HFFc6 (cell line): ENCODE data around the gene PRSS50. TPM values are rescaled to one million over a fixed set of nuclear protein-coding genes. Genes with fewer than 3 reads are reported as not detected.

Experiments used
- DNase-seq: peaks from one replicate; pipeline ENCODE4 v3.0.0-alpha.2; 2018
- H3K27ac Mint-ChIP-seq: 2 replicates; pipeline ENCODE4 v1.8.0; 2020; ENCODE audit warnings: mild to moderate bottlenecking, mixed read lengths
- H3K27me3 Mint-ChIP-seq: 2 replicates; pipeline ENCODE4 v1.8.0; 2021; ENCODE audit warnings: mild to moderate bottlenecking, moderate library complexity, mixed read lengths; ENCODE audit not compliant: insufficient read depth
- H3K36me3 Mint-ChIP-seq: 2 replicates; pipeline ENCODE4 v1.8.0; 2021; ENCODE audit warnings: low read depth, mixed read lengths
- H3K4me1 Mint-ChIP-seq: 2 replicates; pipeline ENCODE4 v1.8.0; 2020; ENCODE audit warnings: low read depth, mixed read lengths
- H3K4me3 Mint-ChIP-seq: 2 replicates; pipeline ENCODE4 v1.8.0; 2020; ENCODE audit warnings: mild to moderate bottlenecking, moderate library complexity, mixed read lengths
- H3K9me3 Mint-ChIP-seq: 2 replicates; pipeline ENCODE4 v1.8.0; 2020; ENCODE audit warnings: mild to moderate bottlenecking, mixed read lengths
- total RNA-seq, 6 experiments: library from RNA; stranded (reverse); fragmentation: NEBNext Ultra II Directional; extraction: Animal tissue kit (Norgen Biotek cat#: 25700); gene quantifications; 2 replicates in 1 of 6; 3 replicates in 5 of 6; pipeline ENCODE4 v1.2.3, GENCODE V29; 2021
- TF ChIP-seq, protein P1 (sequence below): fragments of 200-600 bp; sonication (generic); IDR thresholded peaks from 2 replicates; pipeline ENCODE4 v1.5.0; 2021; ENCODE audit warnings: antibody characterized with exemption, mild to moderate bottlenecking

The PRSS50 gene
- total RNA-seq, 6 experiments from 2014 or later, result not detected

GRCh38 chr3:46667061-46667621, 50.5 kb downstream of the PRSS50 start:
- Mint-ChIP-seq H3K9me3 (no peaks in the 10 kb centered on the region), H3K36me3 (no peaks in the 10 kb centered on the region), H3K27ac (no peak overlapping the region), H3K4me1 (peaks cover 16% of the 10 kb centered on the region), H3K4me3 (no peak overlapping the region), H3K27me3 (peaks cover 56% of the 10 kb centered on the region)
- TF ChIP-seq, protein P1, sequence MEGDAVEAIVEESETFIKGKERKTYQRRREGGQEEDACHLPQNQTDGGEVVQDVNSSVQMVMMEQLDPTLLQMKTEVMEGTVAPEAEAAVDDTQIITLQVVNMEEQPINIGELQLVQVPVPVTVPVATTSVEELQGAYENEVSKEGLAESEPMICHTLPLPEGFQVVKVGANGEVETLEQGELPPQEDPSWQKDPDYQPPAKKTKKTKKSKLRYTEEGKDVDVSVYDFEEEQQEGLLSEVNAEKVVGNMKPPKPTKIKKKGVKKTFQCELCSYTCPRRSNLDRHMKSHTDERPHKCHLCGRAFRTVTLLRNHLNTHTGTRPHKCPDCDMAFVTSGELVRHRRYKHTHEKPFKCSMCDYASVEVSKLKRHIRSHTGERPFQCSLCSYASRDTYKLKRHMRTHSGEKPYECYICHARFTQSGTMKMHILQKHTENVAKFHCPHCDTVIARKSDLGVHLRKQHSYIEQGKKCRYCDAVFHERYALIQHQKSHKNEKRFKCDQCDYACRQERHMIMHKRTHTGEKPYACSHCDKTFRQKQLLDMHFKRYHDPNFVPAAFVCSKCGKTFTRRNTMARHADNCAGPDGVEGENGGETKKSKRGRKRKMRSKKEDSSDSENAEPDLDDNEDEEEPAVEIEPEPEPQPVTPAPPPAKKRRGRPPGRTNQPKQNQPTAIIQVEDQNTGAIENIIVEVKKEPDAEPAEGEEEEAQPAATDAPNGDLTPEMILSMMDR, result no peak
- no peak for DNase-seq

- peaks cover 51% of the 10 kb centered on the region for H3K27me3 Mint-ChIP-seq
- no peaks in the 10 kb centered on the region for H3K9me3 Mint-ChIP-seq
- H3K36me3 Mint-ChIP-seq, result no peaks in the 10 kb centered on the region
- H3K4me1 Mint-ChIP-seq, result peaks cover 18% of the 10 kb centered on the region
- TF ChIP-seq, protein P1, result no peak
- no peak overlapping the region for H3K4me3 Mint-ChIP-seq
- DNase-seq, result no peak
- H3K27ac Mint-ChIP-seq, result no peak overlapping the region
These were observed 51.2 kb downstream of the PRSS50 start for GRCh38 chr3:46666453-46666845.

GRCh38 chr3:46665763-46666452, 51.8 kb downstream of the PRSS50 start:
- no peak for DNase-seq
- peaks cover 23% of the 10 kb centered on the region for H3K4me1 Mint-ChIP-seq
- H3K27me3 Mint-ChIP-seq, result peaks cover 57% of the 10 kb centered on the region
- no peaks in the 10 kb centered on the region for H3K36me3 Mint-ChIP-seq
- TF ChIP-seq, protein P1, result no peak
- no peak overlapping the region for H3K27ac Mint-ChIP-seq
- H3K9me3 Mint-ChIP-seq, result no peaks in the 10 kb centered on the region
- H3K4me3 Mint-ChIP-seq, result no peak overlapping the region

GRCh38 chr3:46664971-46665762, 52.5 kb downstream of the PRSS50 start:
- Mint-ChIP-seq H3K4me3 (no peak overlapping the region), H3K9me3 (no peaks in the 10 kb centered on the region), H3K27me3 (peaks cover 63% of the 10 kb centered on the region), H3K27ac (no peak overlapping the region), H3K4me1 (peaks cover 29% of the 10 kb centered on the region), H3K36me3 (no peaks in the 10 kb centered on the region)
- TF ChIP-seq, protein P1, result no peak
- no peak for DNase-seq

- Mint-ChIP-seq H3K27me3 (peaks cover 67% of the 10 kb centered on the region), H3K27ac (no peak overlapping the region), H3K36me3 (no peaks in the 10 kb centered on the region), H3K4me1 (peaks cover 36% of the 10 kb centered on the region), H3K4me3 (no peak overlapping the region), H3K9me3 (no peaks in the 10 kb centered on the region)
- no peak for DNase-seq
- TF ChIP-seq, protein P1, result no peak
These were observed 53.3 kb downstream of the PRSS50 start for GRCh38 chr3:46664188-46664970.
